CD4-positive, alpha-beta T cell treated with Interleukin-2 at 100 ng/mL for 4 hours (primary cell): ENCODE data around the gene FKBP7.
"Not testable (repeated sequence)": the region's sequence is repeated elsewhere in the genome, so short reads cannot be mapped to it uniquely, and the experiment has no call there.

ENCODE experiments used
- DNase-seq: peaks from one replicate; pipeline ENCODE4 v3.0.0-alpha.2; 2020; ENCODE audit warnings: low spot score

FKBP7 gene

DNA sequence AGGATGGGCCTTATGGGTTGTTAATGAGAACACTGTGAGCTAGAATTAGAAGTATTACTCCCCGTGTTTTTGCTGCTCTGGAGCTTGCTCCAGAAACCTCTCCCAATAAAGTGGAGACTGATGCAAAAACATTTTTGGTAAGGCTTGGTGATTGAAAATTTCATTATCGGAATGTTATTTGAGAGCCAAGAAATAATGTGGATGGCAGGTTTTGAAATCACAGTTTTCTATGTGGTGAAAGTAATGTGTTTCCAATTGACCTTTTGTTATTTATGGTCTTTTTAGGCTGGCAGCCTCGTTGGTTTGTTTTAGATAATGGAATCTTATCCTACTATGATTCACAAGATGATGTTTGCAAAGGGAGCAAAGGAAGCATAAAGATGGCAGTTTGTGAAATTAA is 7.0 kb upstream of the FKBP7 start:
- DNase-seq = no peak

DNA sequence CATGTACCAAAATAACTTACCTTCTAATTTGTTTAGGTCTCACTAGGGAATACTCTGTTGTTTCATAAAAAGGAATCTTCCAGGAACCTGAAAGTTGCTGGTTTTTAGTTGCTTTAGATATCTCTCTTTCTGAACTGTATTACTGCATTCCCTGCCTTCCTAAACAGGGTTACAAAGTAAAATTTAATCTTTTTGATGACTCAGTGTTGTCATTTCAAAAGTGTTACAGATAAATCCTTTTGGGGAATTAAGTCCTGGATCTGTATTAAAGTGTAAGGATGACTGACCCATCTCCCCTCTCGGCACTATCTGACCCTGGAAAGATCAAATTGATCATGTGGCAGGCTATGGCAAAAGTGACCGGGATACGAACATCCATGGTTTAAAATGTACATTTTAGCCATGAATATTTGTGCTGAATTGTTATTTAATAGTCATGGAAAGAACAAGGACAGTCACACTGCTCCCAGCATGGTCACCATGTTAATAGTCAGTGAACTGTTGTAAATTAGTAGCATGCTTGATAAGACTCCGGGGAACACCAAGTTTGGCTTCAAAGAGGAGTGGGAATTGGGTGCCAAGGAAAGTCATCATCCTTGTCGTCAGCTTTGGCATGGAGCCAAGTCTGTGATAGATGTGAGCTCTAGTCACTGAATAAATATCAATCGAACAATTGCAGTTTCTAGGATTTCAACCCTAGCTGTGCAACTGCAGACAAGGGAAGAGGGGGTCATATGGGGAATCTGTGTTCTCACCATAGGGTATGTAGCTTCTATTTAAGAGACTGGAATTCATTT is 6.0 kb upstream of the FKBP7 start:
- no peak for DNase-seq

DNA sequence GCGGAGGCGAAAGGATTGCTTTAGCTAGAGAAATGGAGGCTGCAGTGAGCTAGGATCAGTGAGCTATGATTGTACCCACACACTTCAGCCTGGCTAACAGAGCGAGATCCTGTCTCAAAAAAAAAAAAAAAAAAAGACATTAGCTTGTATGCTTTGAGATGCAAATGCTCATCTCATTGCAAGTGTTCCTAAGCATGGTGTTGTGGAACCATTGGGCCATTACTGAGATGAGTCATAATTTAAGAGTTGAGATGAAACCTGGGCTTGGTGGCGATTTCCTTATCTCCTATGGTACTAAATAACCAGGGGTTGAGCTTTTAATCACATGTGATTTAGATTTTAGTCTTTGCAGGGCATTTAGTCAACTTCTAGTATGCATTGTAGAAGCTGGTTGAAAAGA is 4.0 kb upstream of the FKBP7 start:
- no peak for DNase-seq

DNA sequence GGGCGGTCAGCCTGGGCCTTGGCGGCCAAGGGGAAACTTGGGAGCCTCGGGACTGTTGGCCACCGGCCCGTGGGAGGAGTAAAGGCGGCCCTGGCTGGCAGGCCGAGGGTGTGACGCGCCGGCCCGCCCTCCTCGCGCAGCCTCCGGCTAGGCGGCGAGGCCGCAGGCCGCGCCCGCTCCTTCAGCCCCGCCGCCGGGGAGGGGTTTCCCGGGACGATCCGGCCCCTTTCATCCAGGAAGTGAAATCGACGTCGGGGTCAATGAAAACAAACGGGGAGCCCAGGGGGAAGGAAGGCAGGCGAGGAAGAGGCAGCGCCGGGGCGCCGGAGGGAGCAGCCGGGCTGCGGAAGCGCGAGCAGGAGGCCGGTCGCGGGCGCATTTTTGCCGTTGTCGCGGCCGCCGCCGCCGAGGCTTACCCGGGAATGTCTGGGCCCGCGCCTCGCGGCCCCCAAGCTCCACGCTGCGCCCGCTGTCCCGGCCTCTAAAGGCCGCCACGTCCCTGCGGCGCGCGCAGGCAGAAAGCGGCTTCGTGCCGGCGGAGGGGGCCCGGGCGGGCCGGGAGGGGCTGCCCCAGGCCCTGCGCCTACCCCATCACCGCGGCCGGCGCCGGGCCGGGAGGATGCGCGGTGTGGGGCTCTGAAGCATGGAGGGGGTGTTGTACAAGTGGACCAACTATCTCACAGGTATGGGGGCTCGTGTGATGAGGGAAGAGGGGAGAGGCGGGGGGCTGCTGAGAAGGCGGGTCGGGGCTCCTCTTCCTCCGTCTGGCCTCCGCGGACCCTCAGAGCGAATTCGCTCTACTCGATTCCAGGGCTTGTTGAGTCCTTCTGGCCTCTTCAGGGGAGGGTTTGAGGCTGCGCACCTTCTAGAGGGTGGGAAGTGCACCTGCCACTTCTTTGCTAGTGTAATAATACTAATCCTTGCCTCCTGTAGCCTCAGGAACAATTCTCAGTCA is 2.1 kb upstream of the FKBP7 start, which contains the start of gene PLEKHA3:
Gene PLEKHA3, plus strand, starts transcription at position 231 of the 955 bp plus-strand sequence. Its CDS starts 413 bp downstream, at position 644.
- DNase-seq = peak; percentile 79

DNA sequence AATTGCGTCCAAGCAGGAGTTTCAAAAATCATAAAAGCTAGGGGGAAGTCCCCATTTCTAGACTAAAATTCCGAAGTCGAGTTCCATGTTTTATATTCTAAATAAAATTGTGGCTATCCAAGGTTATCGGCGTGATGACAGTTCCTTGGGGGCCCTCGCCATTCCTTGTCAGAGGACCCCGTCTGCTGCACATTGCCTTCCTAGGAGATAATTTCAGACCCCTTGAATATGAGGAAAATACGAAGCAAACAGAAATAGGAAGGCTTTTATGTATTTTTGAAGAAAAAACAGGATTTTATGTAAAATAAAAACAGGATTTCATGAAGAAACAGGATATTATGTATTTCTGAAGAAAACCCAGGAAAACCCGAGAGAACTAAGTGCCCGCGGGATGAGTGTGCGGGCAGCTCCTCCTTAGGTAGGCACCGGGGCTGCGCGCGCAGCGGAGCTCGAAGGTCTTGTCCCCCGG is 1.4 kb upstream of the FKBP7 start:
- DNase-seq = no peak

DNA sequence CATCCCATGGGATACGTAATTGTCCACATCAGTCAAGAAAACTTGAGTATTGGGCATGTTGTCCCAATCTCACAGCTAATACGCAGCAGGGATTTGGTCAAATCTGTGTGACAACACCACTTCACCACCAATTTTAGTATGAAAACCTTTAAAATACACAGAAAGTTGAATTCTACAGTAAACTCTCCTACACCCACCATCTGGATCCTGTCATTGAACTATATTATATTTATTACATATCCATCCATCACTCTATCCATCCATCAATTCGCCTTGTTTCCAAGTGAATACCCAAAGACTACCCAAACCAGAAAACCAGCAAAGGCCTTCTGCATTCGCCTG is 846 bp upstream of the FKBP7 start:
- DNase-seq = no peak

DNA sequence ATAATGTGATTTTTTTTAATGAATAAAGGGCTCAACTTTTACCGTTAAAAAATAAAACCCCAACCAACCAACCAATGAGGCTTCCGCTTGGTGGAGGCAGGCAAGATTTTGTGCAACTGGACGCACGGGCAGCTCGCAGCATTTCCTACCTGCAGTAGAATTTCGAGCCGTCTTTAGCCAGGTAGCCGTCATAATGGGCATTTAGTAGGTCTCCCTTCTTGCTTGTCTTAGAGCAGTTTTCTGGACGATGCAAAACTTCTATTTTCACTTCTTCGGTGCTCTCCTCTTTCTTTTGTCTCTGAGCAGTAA is 316 bp downstream of the FKBP7 start:
- DNase-seq = no peak

DNA sequence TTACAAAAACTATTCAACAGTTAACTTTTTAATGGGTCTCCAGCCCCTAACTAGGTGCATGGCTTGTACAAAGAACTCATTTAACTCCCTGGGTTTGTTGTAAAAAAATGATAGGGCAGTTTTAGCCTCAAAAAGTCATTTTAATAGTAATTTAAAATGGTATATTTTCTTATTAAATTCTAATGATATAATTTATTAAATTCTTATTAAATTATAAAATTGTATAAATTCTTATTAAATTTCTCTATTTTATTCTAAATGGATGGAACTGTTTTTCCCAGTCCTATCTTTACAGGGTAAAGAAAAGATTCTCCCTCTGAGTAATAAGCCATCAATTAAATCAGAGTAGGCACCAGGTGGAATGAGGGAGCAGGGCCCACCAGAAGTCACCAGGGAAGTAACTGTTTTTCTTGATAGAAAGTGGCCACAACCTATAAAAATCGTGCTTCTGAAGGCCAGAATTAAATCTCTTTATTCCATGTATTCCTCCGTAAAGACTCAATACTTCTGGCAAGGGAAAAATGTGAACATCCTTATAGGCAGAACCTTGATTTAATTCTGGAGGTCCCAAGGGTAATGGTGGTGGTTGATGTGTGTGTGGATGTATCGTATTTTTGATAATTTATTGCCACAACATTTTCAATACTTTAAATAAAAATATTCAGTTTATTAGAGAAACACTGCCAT is 814 bp downstream of the FKBP7 start:
- no peak for DNase-seq

DNA sequence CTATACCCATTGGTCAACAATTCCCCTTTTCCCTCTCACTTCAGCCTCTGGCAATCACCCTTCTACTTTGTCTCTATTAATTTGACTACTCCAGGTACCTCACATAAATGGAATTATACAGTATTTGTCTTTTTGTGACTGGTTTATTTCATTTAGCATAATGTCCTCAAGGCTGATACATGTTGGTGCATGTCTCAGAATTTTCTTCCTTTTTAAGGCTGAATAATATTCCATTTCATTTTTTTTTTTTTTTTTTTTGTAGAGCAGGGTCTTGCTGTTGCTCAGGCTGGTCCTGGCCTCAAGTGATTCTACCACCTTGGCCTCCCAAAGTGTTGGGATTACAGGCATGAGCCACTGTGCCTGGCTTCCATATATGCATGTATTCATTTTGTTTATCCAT is 1.9 kb downstream of the FKBP7 start:
- no peak for DNase-seq

DNA sequence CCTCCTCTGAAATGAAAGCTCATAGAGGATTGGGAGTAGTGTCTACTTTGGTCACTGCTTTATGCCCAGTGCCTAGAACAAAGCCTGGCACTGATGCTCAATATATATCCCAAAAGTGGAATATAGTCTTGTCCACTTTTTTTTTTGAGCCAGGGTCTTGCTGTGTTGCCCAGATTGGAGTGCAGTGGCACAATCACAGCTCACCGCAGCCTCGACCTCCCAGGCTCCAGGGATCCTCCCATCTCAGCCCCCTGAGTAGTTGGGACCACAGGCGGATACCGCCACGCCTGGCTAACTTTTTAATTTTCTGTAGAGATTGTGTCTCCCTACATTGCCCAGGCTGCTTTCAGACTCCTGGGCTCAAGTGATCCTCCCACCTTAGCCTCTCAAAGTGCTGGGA is 3.8 kb downstream of the FKBP7 start:
- no peak for DNase-seq

DNA sequence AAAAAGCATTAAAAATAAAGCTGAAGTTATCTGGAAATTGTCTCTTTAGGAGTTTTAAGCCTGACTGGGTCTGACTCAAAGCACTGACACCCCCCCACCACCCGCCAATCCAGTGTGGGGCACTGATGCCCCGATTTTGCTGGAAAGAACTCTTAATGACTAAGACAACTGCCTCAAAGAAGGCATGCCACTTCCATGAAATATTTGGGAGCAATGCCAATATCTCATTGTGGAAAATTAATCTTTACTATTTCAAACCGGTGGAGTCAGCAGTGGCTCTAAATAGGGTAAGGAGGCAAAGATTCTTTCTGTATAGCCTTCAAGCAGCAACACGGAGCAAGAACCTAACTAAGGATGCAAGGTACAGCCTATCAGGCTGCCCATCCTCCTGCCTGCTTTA is 4.5 kb downstream of the FKBP7 start:
- no peak for DNase-seq

DNA sequence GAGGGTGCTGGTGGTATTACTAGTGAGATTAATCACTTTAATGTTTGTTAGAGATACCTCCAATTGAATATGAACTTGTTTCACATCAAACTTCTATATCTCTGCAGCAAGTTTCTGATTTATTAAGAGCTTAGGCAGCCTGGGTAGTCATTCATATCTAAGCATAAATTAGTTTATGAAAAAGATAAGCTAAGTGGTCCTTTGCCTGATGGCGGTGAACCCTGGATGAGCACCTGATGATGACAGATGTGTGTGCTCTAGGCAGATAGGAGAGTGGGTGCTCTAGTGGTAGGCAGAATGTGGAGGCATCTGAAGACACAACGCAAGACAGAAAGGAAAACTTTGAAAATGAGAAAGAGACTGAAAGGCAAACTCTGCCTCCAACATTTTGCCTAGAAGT is 5.0 kb downstream of the FKBP7 start:
- no peak for DNase-seq

DNA sequence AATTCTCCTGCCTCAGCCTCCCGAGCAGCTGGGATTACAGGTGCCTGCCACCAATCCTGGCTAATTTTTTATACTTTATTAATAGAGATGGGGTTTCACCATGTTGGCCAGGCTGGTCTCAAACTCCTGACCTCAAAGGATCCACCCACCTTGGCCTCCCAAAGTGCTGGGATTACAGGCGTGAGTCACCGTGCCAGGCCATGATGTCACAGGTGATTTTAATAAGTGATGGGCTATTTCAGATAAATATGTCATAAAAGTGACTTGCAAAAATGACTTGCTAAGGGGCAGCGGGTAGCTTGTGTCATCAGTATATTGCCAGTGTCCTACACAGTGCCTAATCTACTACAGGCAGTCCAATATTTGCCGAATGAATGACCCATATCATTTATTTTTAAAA is 7.1 kb downstream of the FKBP7 start:
- not testable (repeated sequence) for DNase-seq

DNA sequence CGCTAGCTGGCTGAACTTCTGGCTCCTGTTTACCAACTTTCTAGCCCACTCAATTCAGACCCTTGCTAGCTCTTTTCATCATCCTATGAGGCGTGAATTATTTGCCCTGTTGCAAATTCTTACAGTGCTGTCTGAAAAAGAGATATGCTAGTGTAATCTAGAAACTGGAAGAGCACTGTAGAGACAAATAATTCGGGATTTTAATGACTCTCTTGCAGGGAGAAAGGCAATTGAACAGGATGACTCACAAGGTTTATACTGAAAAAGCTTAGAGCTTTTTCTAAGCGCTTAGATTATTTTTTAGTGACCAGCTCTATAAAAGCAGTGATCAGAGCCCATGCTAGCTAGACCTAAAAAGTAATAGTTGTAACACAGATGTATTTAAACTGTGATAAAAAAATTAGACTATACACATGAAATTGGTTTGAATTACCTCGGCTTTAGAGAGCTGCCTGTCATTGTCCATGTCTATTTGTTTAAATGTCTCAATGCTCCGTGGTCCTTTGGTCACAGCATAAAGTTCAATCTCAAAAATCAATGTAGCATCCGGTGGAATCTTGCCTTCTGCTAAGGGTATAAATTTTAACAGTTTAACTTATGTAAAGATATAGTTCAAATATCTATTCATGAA is 9.1 kb downstream of the FKBP7 start:
- DNase-seq = no peak

DNA sequence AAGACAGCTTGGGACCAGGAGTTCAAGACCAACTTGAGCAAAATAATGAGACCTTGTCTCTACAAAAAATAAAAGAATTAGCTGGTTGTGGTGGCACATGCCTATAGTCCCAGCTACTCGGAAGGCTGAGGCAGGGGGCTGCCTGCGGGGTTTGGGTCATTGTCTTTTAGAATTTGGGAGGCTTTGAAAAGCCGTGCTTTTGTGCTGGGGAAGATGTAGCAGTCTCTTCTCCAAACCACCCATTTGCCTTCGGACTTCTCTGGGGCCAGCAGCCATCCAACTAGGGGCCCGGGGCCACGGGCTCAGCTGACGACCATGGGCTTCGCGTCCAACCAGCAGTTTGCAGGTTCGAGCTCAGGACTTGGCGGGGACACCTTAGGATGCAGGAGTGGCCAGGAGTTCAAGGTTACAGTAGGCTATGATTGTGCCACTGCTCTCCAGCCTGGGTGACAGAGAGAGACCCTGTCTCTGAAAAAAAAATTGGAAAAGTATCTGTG is 21.0 kb downstream of the FKBP7 start:
- no peak for DNase-seq

DNA sequence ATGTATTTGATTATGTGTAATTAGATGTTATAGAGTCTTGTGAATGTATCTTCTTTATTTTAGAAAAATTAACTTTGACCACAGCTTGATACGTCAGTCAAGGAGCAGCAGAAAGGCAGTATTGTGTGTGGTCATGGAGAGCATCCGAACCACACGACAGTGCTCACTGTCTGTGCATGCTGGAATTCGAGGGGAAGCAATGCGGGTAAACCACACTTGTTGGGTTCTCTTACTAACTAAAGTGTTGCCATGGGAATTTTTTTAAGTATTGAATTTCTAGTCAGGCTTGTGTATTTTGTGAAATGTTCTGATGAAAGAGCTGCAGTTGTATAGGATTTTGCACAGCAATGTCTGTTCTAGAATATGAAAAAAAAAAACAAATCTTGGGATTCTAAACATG is 22.5 kb downstream of the FKBP7 start:
- no peak for DNase-seq

DNA sequence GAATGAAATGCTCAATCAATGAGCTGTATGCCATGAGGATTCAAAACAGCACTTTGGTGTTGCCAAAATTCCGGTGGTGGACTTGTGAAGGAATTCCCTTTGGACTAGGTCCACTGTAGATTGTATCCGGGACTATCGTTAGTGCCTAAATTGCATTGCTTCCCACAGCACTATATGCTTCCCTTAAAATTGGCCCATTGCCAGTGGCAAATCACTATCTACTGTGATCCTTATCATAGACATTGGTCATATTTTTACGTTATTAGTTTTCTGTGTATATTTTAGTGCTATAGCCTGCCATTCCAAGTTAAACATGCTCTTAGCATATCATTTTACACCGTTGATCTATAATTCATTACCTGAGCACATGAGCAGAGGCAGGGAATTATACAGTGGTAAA is 25.5 kb downstream of the FKBP7 start:
- no peak for DNase-seq

DNA sequence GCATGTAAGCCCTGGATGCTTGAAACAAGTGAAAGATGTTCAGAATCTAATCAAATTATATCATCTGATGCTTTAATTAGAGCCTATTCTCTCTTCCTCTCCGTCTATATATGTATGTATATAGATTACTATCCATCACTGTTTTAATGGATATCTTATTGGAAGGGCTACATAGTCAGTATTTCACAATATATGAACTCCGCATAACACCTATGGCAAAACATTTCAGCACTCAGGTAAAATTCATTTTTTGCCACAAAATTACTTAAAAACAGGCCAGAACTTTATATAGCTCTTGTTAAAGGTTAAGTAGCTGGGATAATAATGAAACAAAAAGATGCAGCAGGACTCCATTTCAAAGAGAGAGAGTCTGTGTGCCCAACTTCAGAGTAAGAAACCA is 26.1 kb downstream of the FKBP7 start:
- no peak for DNase-seq

DNA sequence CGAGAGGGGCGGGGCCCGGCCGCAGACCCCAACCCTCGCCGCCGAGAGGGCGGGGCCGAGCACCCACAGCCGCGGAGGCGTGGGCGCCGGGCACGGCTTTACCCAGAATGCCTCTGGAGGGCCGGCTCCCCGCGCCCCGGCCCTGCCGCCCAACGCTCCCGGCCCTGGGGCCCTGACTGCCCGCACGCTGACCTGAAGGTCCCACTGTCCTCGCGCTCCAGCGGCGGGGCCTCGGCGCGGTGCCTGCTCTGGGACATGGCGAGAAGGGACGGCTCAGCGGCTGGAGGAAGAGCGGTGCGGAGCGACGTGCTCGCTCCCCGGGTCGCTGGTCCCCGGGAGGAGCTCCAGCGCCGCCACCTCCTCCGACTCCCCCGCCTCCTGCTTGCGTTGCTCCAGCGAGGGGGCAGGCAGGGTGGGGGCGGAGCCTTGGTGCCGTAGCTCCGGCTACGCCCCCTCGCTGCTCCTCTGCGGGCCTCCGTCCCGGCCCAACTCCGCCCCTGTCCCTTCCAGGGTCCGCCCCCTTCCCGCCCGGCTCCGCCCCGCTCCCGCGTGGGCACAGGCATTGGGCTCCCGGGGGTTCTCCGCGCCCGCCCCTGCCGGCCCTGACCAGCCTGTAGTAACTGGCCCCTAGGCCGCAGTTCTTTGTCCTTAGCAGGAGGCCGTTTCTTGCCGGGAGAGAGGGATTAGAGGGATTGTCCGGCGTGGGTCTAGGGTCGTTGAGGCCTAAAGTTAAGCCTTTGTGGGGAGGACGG is 27.4 kb downstream of the FKBP7 start, which contains the start of the genes PJVK and PRKRA:
Gene PJVK, plus strand, starts transcription at position 605 of the 752 bp plus-strand sequence. CDS start 2,032 bp downstream, outside the sequence.
Gene PRKRA, minus strand, starts transcription at position 402 of the 752 bp plus-strand sequence. Its CDS starts 145 bp downstream, at position 257.
- DNase-seq = peak; percentile 94

DNA sequence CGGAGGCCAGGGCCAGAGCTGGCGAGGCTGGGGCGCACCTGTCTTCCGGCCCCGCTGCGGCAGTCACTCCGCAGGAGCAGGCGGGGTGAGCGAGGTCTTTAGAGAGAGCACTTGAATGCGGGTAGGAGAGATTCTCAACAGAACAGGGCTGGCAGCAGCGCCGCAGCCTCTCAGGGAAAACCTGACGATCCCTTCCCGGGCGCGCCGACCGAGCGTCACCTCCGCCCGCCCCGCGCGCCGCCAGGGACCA is 28.0 kb downstream of the FKBP7 start:
- no peak for DNase-seq
